ENCODE data around the gene OSBPL9.

OSBPL9 gene

GRCh38 chr1:51749151-51749550, 132.3 kb downstream of the OSBPL9 start:
- ATAC-seq (replicated peaks; ENCODE audit: extremely low read depth, poor library complexity, severe bottlenecking) (no peak), DNase-seq (ENCODE audit: low spot score in 2 of 2) (no peak)
- peaks cover 4% of the 10 kb centered on the region for H3K9me3 Mint-ChIP-seq
- peaks cover 15% of the 10 kb centered on the region for H3K36me3 Mint-ChIP-seq (ENCODE audit: insufficient read depth)
- H3K4me1 Mint-ChIP-seq: peaks cover 17% of the 10 kb centered on the region
- no peaks in the 10 kb centered on the region for H3K27me3 Mint-ChIP-seq
- H3K4me3 Mint-ChIP-seq: no peak overlapping the region
- no peak overlapping the region for H3K27ac Mint-ChIP-seq (ENCODE audit: low read depth)

DNA sequence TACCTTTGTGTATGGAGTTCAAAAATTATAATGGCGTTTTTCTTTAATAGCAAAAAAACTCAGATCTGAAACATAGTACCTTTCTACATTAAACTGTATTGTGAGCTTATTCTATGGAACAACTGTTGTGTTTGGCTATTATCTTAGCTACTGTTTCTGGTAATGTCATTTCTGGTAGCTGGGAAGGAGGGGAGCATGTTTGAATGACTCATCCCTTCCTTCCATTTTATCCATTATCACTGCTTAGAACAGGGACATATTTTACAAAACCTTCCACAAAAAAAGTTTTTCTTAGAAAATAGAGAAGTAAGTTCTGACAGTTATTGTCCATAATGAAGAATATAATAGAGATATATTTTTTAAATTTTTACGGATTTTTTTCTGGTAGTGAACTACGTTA, 133.3 kb downstream of the OSBPL9 start:
- Mint-ChIP-seq H3K4me1 (peaks cover 10% of the 10 kb centered on the region), H3K4me3 (no peak overlapping the region), H3K27me3 (no peaks in the 10 kb centered on the region), H3K36me3 (ENCODE audit: insufficient read depth) (peaks cover 13% of the 10 kb centered on the region), H3K27ac (ENCODE audit: low read depth) (no peak overlapping the region), H3K9me3 (peaks cover 4% of the 10 kb centered on the region)
- ATAC-seq (replicated peaks; ENCODE audit: extremely low read depth, poor library complexity, severe bottlenecking) (no peak), DNase-seq (ENCODE audit: low spot score in 2 of 2) (no peak)

GRCh38 chr1:51750729-51751128, 133.8 kb downstream of the OSBPL9 start:
- Mint-ChIP-seq H3K9me3 (peaks cover 4% of the 10 kb centered on the region), H3K36me3 (ENCODE audit: insufficient read depth) (peaks cover 13% of the 10 kb centered on the region), H3K27me3 (no peaks in the 10 kb centered on the region), H3K4me1 (peaks cover 9% of the 10 kb centered on the region), H3K4me3 (no peak overlapping the region), H3K27ac (ENCODE audit: low read depth) (no peak overlapping the region)
- ATAC-seq (replicated peaks; ENCODE audit: extremely low read depth, poor library complexity, severe bottlenecking): no peak
- no peak for DNase-seq (ENCODE audit: low spot score in 2 of 2)

- H3K4me3 Mint-ChIP-seq: no peak overlapping the region
- ATAC-seq (replicated peaks; ENCODE audit: extremely low read depth, poor library complexity, severe bottlenecking) (no peak), DNase-seq (ENCODE audit: low spot score in 2 of 2) (no peak)
- no peaks in the 10 kb centered on the region for H3K27me3 Mint-ChIP-seq
- H3K36me3 Mint-ChIP-seq (ENCODE audit: insufficient read depth): peaks cover 5% of the 10 kb centered on the region
- H3K27ac Mint-ChIP-seq (ENCODE audit: low read depth): no peak overlapping the region
- H3K9me3 Mint-ChIP-seq: peaks cover 4% of the 10 kb centered on the region
- peaks cover 9% of the 10 kb centered on the region for H3K4me1 Mint-ChIP-seq
Measured at GRCh38 chr1:51752073-51752948, 135.4 kb downstream of the OSBPL9 start.

DNA sequence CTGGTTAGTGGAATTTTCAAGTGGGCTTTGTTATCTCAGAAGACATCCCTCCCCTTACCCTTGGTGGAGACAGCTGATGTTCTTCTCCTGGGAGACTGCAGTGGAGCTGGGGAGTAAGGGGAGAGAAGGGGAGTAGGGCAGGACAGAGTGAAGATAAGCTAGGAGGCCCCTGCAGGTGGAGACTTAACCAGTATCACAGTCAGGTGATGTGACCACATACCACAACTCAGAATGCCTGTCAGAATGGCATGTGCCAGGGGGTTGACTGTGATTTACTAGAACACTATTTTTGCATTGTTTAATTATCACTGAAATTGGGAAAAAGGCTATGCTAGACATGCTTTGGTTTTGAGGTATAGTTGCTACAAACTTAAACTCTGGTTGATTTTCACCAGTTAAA, 137.1 kb downstream of the OSBPL9 start:
- no peak for ATAC-seq (replicated peaks; ENCODE audit: extremely low read depth, poor library complexity, severe bottlenecking)
- Mint-ChIP-seq H3K27me3 (no peaks in the 10 kb centered on the region), H3K4me3 (no peak overlapping the region), H3K4me1 (peaks cover 9% of the 10 kb centered on the region), H3K27ac (ENCODE audit: low read depth) (no peak overlapping the region), H3K9me3 (peaks cover 4% of the 10 kb centered on the region), H3K36me3 (ENCODE audit: insufficient read depth) (peaks cover 3% of the 10 kb centered on the region)
- DNase-seq (ENCODE audit: low spot score in 2 of 2): no peak

DNA sequence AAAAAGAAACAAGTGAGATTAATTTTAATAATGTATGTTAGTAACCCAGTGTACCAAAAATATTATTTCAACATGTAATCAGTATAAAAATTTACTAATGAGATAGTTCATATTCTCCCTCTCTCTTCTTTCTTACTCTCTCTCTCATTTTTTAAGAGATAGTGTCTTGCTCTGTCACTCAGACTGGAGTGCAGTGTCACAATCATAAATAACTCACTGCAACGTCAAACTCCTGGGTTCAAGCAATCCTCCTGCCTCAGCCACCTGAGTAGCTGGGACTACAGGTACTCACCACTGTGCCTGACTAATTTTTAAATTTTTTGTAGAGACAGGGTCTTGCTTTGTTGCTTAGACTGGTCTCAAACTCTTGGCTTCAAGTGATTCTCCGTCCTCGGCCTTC, 137.8 kb downstream of the OSBPL9 start:
- ATAC-seq (replicated peaks; ENCODE audit: extremely low read depth, poor library complexity, severe bottlenecking) (no peak), DNase-seq (ENCODE audit: low spot score in 2 of 2) (no peak)

GRCh38 chr1:51755437-51755836, 138.5 kb downstream of the OSBPL9 start:
- Mint-ChIP-seq H3K4me3 (no peak overlapping the region), H3K27me3 (no peaks in the 10 kb centered on the region), H3K9me3 (peaks cover 4% of the 10 kb centered on the region), H3K36me3 (ENCODE audit: insufficient read depth) (peaks cover 3% of the 10 kb centered on the region), H3K27ac (ENCODE audit: low read depth) (no peak overlapping the region), H3K4me1 (peaks cover 17% of the 10 kb centered on the region)
- DNase-seq (ENCODE audit: low spot score in 2 of 2) (no peak), ATAC-seq (replicated peaks; ENCODE audit: extremely low read depth, poor library complexity, severe bottlenecking) (no peak)

More for the DNA sequence above, 137.8 kb downstream of the OSBPL9 start:
- Mint-ChIP-seq H3K27me3 (no peaks in the 10 kb centered on the region), H3K36me3 (ENCODE audit: insufficient read depth) (peaks cover 3% of the 10 kb centered on the region), H3K27ac (ENCODE audit: low read depth) (no peak overlapping the region), H3K4me1 (peaks cover 9% of the 10 kb centered on the region), H3K9me3 (peaks cover 4% of the 10 kb centered on the region), H3K4me3 (no peak overlapping the region)

DNA sequence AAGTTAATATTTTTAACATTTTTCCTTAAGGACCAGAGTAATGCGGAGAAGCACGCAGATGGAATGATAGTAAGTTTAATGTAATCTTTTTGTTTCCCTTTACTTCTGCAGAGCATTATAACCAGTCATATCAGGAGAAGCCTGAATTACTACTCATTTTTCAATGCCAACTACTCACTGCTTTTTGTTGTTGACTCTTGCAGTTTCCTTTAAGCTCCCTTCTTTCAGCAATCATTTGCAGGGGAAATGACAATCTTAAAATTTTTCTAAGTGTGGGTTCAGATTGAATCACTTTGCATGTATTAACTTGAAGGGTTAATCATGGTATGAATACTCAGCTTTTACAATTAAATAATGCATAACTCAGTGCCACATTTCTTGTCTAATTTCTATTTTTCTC, 139.4 kb downstream of the OSBPL9 start:
- ATAC-seq (replicated peaks; ENCODE audit: extremely low read depth, poor library complexity, severe bottlenecking): no peak
- Mint-ChIP-seq H3K27me3 (no peaks in the 10 kb centered on the region), H3K27ac (ENCODE audit: low read depth) (no peak overlapping the region), H3K4me1 (peaks cover 19% of the 10 kb centered on the region), H3K4me3 (no peak overlapping the region), H3K9me3 (peaks cover 4% of the 10 kb centered on the region), H3K36me3 (ENCODE audit: insufficient read depth) (peaks cover 6% of the 10 kb centered on the region)
- DNase-seq (ENCODE audit: low spot score in 2 of 2): no peak

GRCh38 chr1:51758310-51758709, 141.4 kb downstream of the OSBPL9 start:
- Mint-ChIP-seq H3K4me3 (no peak overlapping the region), H3K36me3 (ENCODE audit: insufficient read depth) (peaks cover 7% of the 10 kb centered on the region), H3K9me3 (no peaks in the 10 kb centered on the region), H3K4me1 (peaks cover 14% of the 10 kb centered on the region), H3K27me3 (no peaks in the 10 kb centered on the region), H3K27ac (ENCODE audit: low read depth) (no peak overlapping the region)
- no peak for ATAC-seq (replicated peaks; ENCODE audit: extremely low read depth, poor library complexity, severe bottlenecking)
- no peak for DNase-seq (ENCODE audit: low spot score in 2 of 2)

DNA sequence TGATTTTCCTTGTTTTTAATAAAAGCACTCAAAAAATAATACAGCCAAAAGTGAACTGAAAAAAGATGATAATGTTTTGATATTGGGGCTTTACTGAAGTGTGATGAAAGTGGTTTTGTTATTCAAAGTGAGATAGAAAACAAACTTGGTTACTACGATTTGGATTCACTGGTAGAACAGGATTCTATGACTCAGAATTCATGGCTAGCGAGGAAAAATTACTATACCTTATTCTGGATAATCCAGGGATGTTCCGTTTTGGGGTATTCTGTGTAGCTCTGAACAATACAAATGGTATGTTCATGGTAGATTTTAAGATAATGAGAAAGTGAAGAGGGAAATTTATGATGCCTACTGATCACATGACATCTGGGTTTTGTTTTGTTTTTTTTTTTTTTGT, 144.0 kb downstream of the OSBPL9 start:
- DNase-seq (ENCODE audit: low spot score in 2 of 2) (no peak), ATAC-seq (replicated peaks; ENCODE audit: extremely low read depth, poor library complexity, severe bottlenecking) (no peak)
- Mint-ChIP-seq H3K9me3 (no peaks in the 10 kb centered on the region), H3K4me3 (no peak overlapping the region), H3K27ac (ENCODE audit: low read depth) (no peak overlapping the region), H3K4me1 (peaks cover 9% of the 10 kb centered on the region), H3K36me3 (ENCODE audit: insufficient read depth) (peaks cover 19% of the 10 kb centered on the region), H3K27me3 (no peaks in the 10 kb centered on the region)

DNA sequence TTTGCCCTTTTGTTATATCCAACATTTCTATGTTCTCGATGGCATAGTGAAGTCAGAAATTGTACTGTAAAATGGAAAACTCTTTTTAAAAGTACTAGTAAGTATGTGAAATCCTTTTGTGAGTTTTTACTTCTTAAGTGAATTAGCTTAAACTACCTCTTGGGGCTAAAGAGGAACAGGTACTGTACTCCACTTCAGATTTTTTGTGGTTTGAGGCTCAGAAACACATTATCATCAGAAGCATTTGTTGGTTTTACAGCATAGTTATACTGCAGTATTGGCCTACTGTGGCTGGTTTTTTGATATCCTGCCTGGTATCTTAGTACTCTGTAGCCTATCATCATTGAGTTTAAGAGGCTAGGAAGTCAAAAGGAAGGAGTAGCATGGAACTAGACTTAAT, 144.5 kb downstream of the OSBPL9 start:
- Mint-ChIP-seq H3K4me1 (peaks cover 9% of the 10 kb centered on the region), H3K27me3 (no peaks in the 10 kb centered on the region), H3K27ac (ENCODE audit: low read depth) (no peak overlapping the region), H3K9me3 (no peaks in the 10 kb centered on the region), H3K4me3 (no peak overlapping the region), H3K36me3 (ENCODE audit: insufficient read depth) (peaks cover 24% of the 10 kb centered on the region)
- ATAC-seq (replicated peaks; ENCODE audit: extremely low read depth, poor library complexity, severe bottlenecking) (no peak), DNase-seq (ENCODE audit: low spot score in 2 of 2) (no peak)

GRCh38 chr1:51768971-51769588, 152.2 kb downstream of the OSBPL9 start:
- Mint-ChIP-seq H3K27me3 (no peaks in the 10 kb centered on the region), H3K27ac (ENCODE audit: low read depth) (no peak overlapping the region), H3K9me3 (no peaks in the 10 kb centered on the region), H3K4me3 (no peak overlapping the region), H3K36me3 (ENCODE audit: insufficient read depth) (peaks cover 49% of the 10 kb centered on the region), H3K4me1 (peaks cover 15% of the 10 kb centered on the region)
- ATAC-seq (replicated peaks; ENCODE audit: extremely low read depth, poor library complexity, severe bottlenecking) (no peak), DNase-seq (ENCODE audit: low spot score in 2 of 2) (no peak)

- Mint-ChIP-seq H3K4me3 (no peak overlapping the region), H3K4me1 (peaks cover 6% of the 10 kb centered on the region), H3K36me3 (ENCODE audit: insufficient read depth) (peaks cover 37% of the 10 kb centered on the region), H3K27ac (ENCODE audit: low read depth) (peak overlapping the region; percentile 45), H3K9me3 (no peaks in the 10 kb centered on the region), H3K27me3 (no peaks in the 10 kb centered on the region)
- DNase-seq (ENCODE audit: low spot score in 2 of 2): no peak
- no peak for ATAC-seq (replicated peaks; ENCODE audit: extremely low read depth, poor library complexity, severe bottlenecking)
Measured at GRCh38 chr1:51776408-51776807, 159.5 kb downstream of the OSBPL9 start.
